ENCODE measurements around the gene ZNF618.

ZNF618 gene

GRCh38 chr9:113913426-113914195 is 37.5 kb downstream of the ZNF618 start:
- no peak for DNase-seq

- no peak for DNase-seq
Observed at GRCh38 chr9:113914517-113914916, 38.4 kb downstream of the ZNF618 start.

GRCh38 chr9:113915817-113916434 is 39.8 kb downstream of the ZNF618 start:
- DNase-seq, result no peak

GRCh38 chr9:113916931-113917330 is 40.8 kb downstream of the ZNF618 start:
- no peak for DNase-seq

- no peak for DNase-seq
Observed at GRCh38 chr9:113918697-113919350, 42.7 kb downstream of the ZNF618 start.

GRCh38 chr9:113919382-113919781 is 43.3 kb downstream of the ZNF618 start:
- no peak for DNase-seq

GRCh38 chr9:113919871-113920270 is 43.8 kb downstream of the ZNF618 start:
- no peak for DNase-seq

GRCh38 chr9:113920872-113921271 is 44.8 kb downstream of the ZNF618 start:
- DNase-seq, result no peak

GRCh38 chr9:113921396-113921925 is 45.4 kb downstream of the ZNF618 start:
- DNase-seq, result no peak

- no peak for DNase-seq
Observed at GRCh38 chr9:113922160-113922559, 46.1 kb downstream of the ZNF618 start.

GRCh38 chr9:113926211-113926610 is 50.1 kb downstream of the ZNF618 start:
- no peak for DNase-seq

- DNase-seq, result no peak
Observed at GRCh38 chr9:113927277-113927676, 51.2 kb downstream of the ZNF618 start.

- DNase-seq, result no peak
Observed at GRCh38 chr9:113928269-113928668, 52.2 kb downstream of the ZNF618 start.

- DNase-seq, result no peak
Observed at GRCh38 chr9:113929634-113930389, 53.7 kb downstream of the ZNF618 start.

GRCh38 chr9:113930390-113930783 is 54.3 kb downstream of the ZNF618 start:
- DNase-seq, result no peak

- no peak for DNase-seq
Observed at GRCh38 chr9:113931140-113931539, 55.0 kb downstream of the ZNF618 start.

GRCh38 chr9:113931777-113932176 is 55.7 kb downstream of the ZNF618 start:
- no peak for DNase-seq

- DNase-seq, result no peak
Observed at GRCh38 chr9:113932906-113933584, 56.9 kb downstream of the ZNF618 start.

GRCh38 chr9:113933671-113934070 is 57.6 kb downstream of the ZNF618 start:
- DNase-seq, result no peak

- DNase-seq, result no peak
Observed at GRCh38 chr9:113934167-113934828, 58.2 kb downstream of the ZNF618 start.

GRCh38 chr9:113934829-113935676 is 58.9 kb downstream of the ZNF618 start:
- no peak for DNase-seq
